Measurements from ENCODE around the gene PTPRG.

The PTPRG gene

DNA sequence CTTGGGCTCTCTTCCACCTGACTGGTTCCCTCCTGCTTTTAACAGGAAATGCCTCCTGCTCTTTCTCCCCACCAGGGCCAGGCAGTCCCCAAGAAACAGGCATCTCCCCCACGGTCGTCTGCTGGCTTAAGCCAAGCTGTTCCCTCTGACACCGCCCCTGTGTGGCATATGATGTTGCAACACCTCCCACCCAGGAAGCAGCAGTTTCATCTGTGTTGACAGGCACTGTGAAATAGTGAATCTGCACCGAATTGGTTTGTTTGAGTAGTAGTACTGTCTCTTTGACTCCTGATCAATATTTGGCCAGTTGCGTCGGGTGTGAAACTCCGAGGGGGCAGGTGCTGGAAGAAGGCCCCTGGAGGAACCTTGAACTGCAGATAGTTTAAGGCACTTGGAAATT, 623.2 kb downstream of the PTPRG start:
- no peak for TF ChIP-seq EZH2phosphoT487 (IDR thresholded peaks at IDR 0.05; ENCODE audit: low read depth)
- TF ChIP-seq, protein P1, sequence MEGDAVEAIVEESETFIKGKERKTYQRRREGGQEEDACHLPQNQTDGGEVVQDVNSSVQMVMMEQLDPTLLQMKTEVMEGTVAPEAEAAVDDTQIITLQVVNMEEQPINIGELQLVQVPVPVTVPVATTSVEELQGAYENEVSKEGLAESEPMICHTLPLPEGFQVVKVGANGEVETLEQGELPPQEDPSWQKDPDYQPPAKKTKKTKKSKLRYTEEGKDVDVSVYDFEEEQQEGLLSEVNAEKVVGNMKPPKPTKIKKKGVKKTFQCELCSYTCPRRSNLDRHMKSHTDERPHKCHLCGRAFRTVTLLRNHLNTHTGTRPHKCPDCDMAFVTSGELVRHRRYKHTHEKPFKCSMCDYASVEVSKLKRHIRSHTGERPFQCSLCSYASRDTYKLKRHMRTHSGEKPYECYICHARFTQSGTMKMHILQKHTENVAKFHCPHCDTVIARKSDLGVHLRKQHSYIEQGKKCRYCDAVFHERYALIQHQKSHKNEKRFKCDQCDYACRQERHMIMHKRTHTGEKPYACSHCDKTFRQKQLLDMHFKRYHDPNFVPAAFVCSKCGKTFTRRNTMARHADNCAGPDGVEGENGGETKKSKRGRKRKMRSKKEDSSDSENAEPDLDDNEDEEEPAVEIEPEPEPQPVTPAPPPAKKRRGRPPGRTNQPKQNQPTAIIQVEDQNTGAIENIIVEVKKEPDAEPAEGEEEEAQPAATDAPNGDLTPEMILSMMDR (IDR thresholded peaks at IDR 0.05; ENCODE audit: low read depth, low read length), result no peak
- Histone ChIP-seq H3K9me3 (ENCODE audit: insufficient read depth, low read length) (no peaks in the 10 kb centered on the region), H3K36me3 (replicated peaks; ENCODE audit: low read depth, low read length) (no peaks in the 10 kb centered on the region), H3K4me2 (ENCODE audit: low read length) (no peak overlapping the region), H3K27me3 (ENCODE audit: low read depth, low read length) (no peaks in the 10 kb centered on the region), H3K4me3 (ENCODE audit: low read length) (no peak overlapping the region), H3K9ac (ENCODE audit: low read length) (no peak overlapping the region), H3K79me2 (ENCODE audit: low read length) (no peaks in the 10 kb centered on the region), H2AFZ (ENCODE audit: low read depth, low read length) (no peak overlapping the region), H4K20me1 (ENCODE audit: insufficient read depth, low read length) (no peaks in the 10 kb centered on the region), H3K4me1 (ENCODE audit: low read length) (peaks cover 8% of the 10 kb centered on the region), H3K27ac (ENCODE audit: low read length) (no peak overlapping the region)

DNA sequence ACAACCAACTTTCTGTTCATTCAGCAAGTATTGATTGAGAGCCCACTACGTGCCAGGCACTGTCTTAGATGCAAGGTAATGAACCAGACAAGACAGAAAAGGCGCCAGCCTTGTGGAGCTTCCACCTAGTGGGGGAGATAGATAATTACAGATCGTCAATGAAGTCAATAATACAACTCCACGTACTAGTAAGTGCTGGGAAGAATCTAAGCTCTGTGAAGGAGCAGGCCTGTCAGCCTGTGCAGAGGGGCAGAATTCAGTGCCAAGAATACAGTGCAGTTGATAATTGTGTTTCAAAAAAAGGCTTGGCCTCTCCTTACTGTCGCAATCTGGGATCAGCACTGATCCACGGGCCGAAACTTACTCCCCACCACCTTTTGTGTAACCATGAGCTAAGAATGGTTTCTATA, 625.7 kb downstream of the PTPRG start:
- no peaks in the 10 kb centered on the region for H3K79me2 ChIP-seq (ENCODE audit: low read length)
- H3K9ac ChIP-seq (ENCODE audit: low read length), result no peak overlapping the region
- no peaks in the 10 kb centered on the region for H3K9me3 ChIP-seq (ENCODE audit: insufficient read depth, low read length)
- H2AFZ ChIP-seq (ENCODE audit: low read depth, low read length), result no peak overlapping the region
- H4K20me1 ChIP-seq (ENCODE audit: insufficient read depth, low read length), result no peaks in the 10 kb centered on the region
- H3K4me1 ChIP-seq (ENCODE audit: low read length), result peaks cover 8% of the 10 kb centered on the region
- no peak overlapping the region for H3K27ac ChIP-seq (ENCODE audit: low read length)
- H3K4me3 ChIP-seq (ENCODE audit: low read length), result no peak overlapping the region
- H3K4me2 ChIP-seq (ENCODE audit: low read length), result no peak overlapping the region
- no peaks in the 10 kb centered on the region for H3K36me3 ChIP-seq (replicated peaks; ENCODE audit: low read depth, low read length)
- TF ChIP-seq, protein P1 (IDR thresholded peaks at IDR 0.05; ENCODE audit: low read depth, low read length), result peak; percentile 50
- TF ChIP-seq EZH2phosphoT487 (IDR thresholded peaks at IDR 0.05; ENCODE audit: low read depth), result no peak
- H3K27me3 ChIP-seq (ENCODE audit: low read depth, low read length), result no peaks in the 10 kb centered on the region

DNA sequence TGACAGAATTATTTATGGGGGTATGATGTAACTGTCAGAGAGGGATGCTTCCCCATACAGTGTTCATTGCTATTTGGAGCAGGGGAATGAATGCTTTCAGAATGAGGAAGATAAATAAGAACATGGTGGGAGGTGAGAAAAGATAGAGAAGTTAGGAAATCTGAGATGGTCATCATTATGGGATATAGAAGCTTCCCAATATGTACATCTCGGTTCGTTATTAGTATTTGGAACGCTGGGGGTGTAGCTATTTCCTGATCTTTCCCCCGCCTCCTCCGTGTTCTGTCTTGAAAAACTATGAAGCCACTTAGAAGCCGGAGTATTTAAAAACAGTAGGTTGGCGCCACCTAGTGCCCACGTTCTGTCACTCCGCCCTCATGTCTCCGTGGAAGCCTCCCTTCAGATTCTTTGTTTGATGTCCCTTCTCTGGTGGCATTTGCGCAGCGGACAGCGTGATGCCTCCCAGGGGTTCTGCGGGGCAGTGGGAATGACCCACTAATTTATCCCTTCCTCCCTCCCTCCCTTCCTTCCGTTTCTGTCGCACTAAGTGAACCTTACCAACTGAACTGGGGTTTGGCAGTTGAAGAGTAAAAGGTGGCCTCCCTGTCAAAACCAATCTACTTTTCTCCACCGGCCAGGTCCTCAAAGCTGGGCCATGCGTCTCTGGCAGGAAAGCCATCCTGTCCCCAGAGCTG, 627.5 kb downstream of the PTPRG start:
- no peaks in the 10 kb centered on the region for H4K20me1 ChIP-seq (ENCODE audit: insufficient read depth, low read length)
- H3K27ac ChIP-seq (ENCODE audit: low read length), result no peak overlapping the region
- no peak for TF ChIP-seq EZH2phosphoT487 (IDR thresholded peaks at IDR 0.05; ENCODE audit: low read depth)
- TF ChIP-seq, protein P1 (IDR thresholded peaks at IDR 0.05; ENCODE audit: low read depth, low read length), result peak; percentile 93
- no peaks in the 10 kb centered on the region for H3K79me2 ChIP-seq (ENCODE audit: low read length)
- no peaks in the 10 kb centered on the region for H3K36me3 ChIP-seq (replicated peaks; ENCODE audit: low read depth, low read length)
- no peaks in the 10 kb centered on the region for H3K27me3 ChIP-seq (ENCODE audit: low read depth, low read length)
- no peak overlapping the region; the same call in 1 of the 2 replicates for H3K9ac ChIP-seq (ENCODE audit: low read length)
- peak overlapping the region; percentile 59; the same call in 1 of the 2 replicates for H2AFZ ChIP-seq (ENCODE audit: low read depth, low read length)
- no peaks in the 10 kb centered on the region for H3K9me3 ChIP-seq (ENCODE audit: insufficient read depth, low read length)
- H3K4me3 ChIP-seq (ENCODE audit: low read length), result peak overlapping the region; percentile 67
- peak overlapping the region; percentile 83 for H3K4me2 ChIP-seq (ENCODE audit: low read length)
- H3K4me1 ChIP-seq (ENCODE audit: low read length), result peaks cover 8% of the 10 kb centered on the region

DNA sequence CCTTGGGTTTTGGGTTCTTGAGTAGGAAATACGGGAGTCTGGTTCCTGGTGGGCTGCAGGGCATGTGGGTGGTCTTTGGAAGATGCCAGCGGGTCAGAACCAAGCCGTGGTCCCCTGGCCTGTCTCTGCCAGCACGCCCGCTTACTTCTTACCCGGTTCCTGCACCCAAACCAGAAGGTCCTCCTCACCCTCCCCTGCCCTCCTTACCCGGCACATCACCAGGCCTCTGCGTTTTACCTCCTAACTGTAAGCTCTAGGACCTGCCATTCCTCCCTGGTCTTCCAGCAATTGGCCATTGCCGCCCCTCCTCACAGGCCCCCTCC, 628.0 kb downstream of the PTPRG start:
- Histone ChIP-seq H3K79me2 (ENCODE audit: low read length) (no peaks in the 10 kb centered on the region), H2AFZ (ENCODE audit: low read depth, low read length) (peak overlapping the region; percentile 53; the same call in 1 of the 2 replicates), H3K36me3 (replicated peaks; ENCODE audit: low read depth, low read length) (no peaks in the 10 kb centered on the region), H4K20me1 (ENCODE audit: insufficient read depth, low read length) (no peaks in the 10 kb centered on the region), H3K27me3 (ENCODE audit: low read depth, low read length) (no peaks in the 10 kb centered on the region), H3K9ac (ENCODE audit: low read length) (no peak overlapping the region; the same call in 1 of the 2 replicates), H3K27ac (ENCODE audit: low read length) (no peak overlapping the region), H3K4me1 (ENCODE audit: low read length) (peaks cover 8% of the 10 kb centered on the region), H3K4me2 (ENCODE audit: low read length) (peak overlapping the region; percentile 83), H3K4me3 (ENCODE audit: low read length) (peak overlapping the region; percentile 40; the same call in 1 of the 2 replicates), H3K9me3 (ENCODE audit: insufficient read depth, low read length) (no peaks in the 10 kb centered on the region)
- TF ChIP-seq, protein P1 (IDR thresholded peaks at IDR 0.05; ENCODE audit: low read depth, low read length), result no peak
- TF ChIP-seq EZH2phosphoT487 (IDR thresholded peaks at IDR 0.05; ENCODE audit: low read depth), result no peak

Data from OCI-LY3 (cell line).